Right ventricle myocardium superior (tissue), 1 donor: ENCODE measurements around the gene GAS2L2. TPM values are rescaled to one million over a fixed set of nuclear protein-coding genes. Genes with fewer than 3 reads are reported as not detected.
"Not testable (repeated sequence)": the region's sequence is repeated elsewhere in the genome, so short reads cannot be mapped to it uniquely, and the experiment has no call there.

Source experiments
- ATAC-seq: fragments of 200-7000 bp; cut with Tn5 transposase; one replicate; pipeline ENCODE4 v1.9.1; 2020; ENCODE audit warnings: mild to moderate bottlenecking; ENCODE audit not compliant: poor library complexity
- DNase-seq: peaks from one replicate; pipeline ENCODE4 v3.0.0-alpha.2; 2020
- intact Hi-C: fragments of 100-400 bp; cut with DNase I; formaldehyde crosslinking; loops from one replicate; pipeline ENCODE4 v1.11.2; 2022
- total RNA-seq: library from RNA; stranded (reverse); fragmentation: NEBNext Ultra II Directional; extraction: Animal tissue kit (Norgen Biotek cat#: 25700); gene quantifications from one replicate; pipeline ENCODE4 v1.2.1, GENCODE V29; 2021
- donor health status: DM: no; HTN: yes; CAD: no; lungs with severe emphysema.

The GAS2L2 gene
- total RNA-seq, 1 donor from 2014 or later: 0.11 TPM

GRCh38 chr17:35775039-35775438 is 22.0 kb upstream of the GAS2L2 start:
- DNase-seq: no peak
- intact Hi-C loops: no loop called here

GRCh38 chr17:35774499-35774898 is 21.5 kb upstream of the GAS2L2 start:
- DNase-seq: peak; percentile 71
- intact Hi-C loops: no loop called here
- peak; percentile 57 for ATAC-seq

More at GRCh38 chr17:35775039-35775438, 22.0 kb upstream of the GAS2L2 start:
- ATAC-seq: no peak

- ATAC-seq: no peak
- DNase-seq: no peak
- intact Hi-C loops: no loop called here
Measured at GRCh38 chr17:35773679-35774425, 20.8 kb upstream of the GAS2L2 start.

GRCh38 chr17:35773129-35773528 is 20.1 kb upstream of the GAS2L2 start:
- intact Hi-C loops: no loop called here
- DNase-seq (no peak), ATAC-seq (no peak)

GRCh38 chr17:35769895-35770486 is 17.0 kb upstream of the GAS2L2 start:
- intact Hi-C loops: no loop called here
- no peak for ATAC-seq
- no peak for DNase-seq

GRCh38 chr17:35768797-35769196 is 15.8 kb upstream of the GAS2L2 start:
- intact Hi-C loops: no loop called here
- no peak for ATAC-seq

GRCh38 chr17:35766903-35767510 is 14.0 kb upstream of the GAS2L2 start:
- peak; percentile 30 for ATAC-seq
- intact Hi-C loops: no loop called here
- DNase-seq: no peak

More at GRCh38 chr17:35768797-35769196, 15.8 kb upstream of the GAS2L2 start:
- DNase-seq: no peak

GRCh38 chr17:35766489-35766877 is 13.4 kb upstream of the GAS2L2 start:
- no peak for DNase-seq
- intact Hi-C loops: no loop called here
- ATAC-seq: no peak

- intact Hi-C loops: no loop called here
- ATAC-seq (no peak), DNase-seq (no peak)
Measured at GRCh38 chr17:35765756-35766488, 12.9 kb upstream of the GAS2L2 start.

GRCh38 chr17:35765086-35765710 is 12.2 kb upstream of the GAS2L2 start:
- intact Hi-C loops: no loop called here
- DNase-seq: no peak
- ATAC-seq: no peak

- DNase-seq (peak; percentile 93), ATAC-seq (peak; percentile 99)
- intact Hi-C loops: loop anchor here (1.0 kb wide), 1 partner anchor 40 kb away; no protein-coding TSS in a partner anchor
Measured at GRCh38 chr17:35764123-35764991, 11.3 kb upstream of the GAS2L2 start.

- ATAC-seq (no peak), DNase-seq (no peak)
- intact Hi-C loops: loop anchor here (1.0 kb wide), 1 partner anchor 41 kb away; no protein-coding TSS in a partner anchor
Measured at GRCh38 chr17:35763767-35764122, 10.7 kb upstream of the GAS2L2 start.

GRCh38 chr17:35761601-35762000 is 8.6 kb upstream of the GAS2L2 start:
- intact Hi-C loops: no loop called here
- no peak for DNase-seq
- ATAC-seq: no peak

GRCh38 chr17:35760587-35760986 is 7.5 kb upstream of the GAS2L2 start, which contains the start of gene C17orf50:
C17orf50 (plus strand) TSS chr17:35760887; CDS start chr17:35760942, 55 bp downstream.
- ATAC-seq (no peak), DNase-seq (no peak)
- intact Hi-C loops: no loop called here

- intact Hi-C loops: no loop called here
- ATAC-seq: no peak
- no peak for DNase-seq
Measured at GRCh38 chr17:35757243-35757642, 4.2 kb upstream of the GAS2L2 start.

GRCh38 chr17:35752471-35752870 is 568 bp downstream of the GAS2L2 start:
- DNase-seq (no peak), ATAC-seq (no peak)
- intact Hi-C loops: no loop called here

- DNase-seq, ATAC-seq, intact Hi-C loops: not testable (repeated sequence)
Measured at GRCh38 chr17:35751541-35751940, 1.5 kb downstream of the GAS2L2 start.
